ENCODE measurements around the gene ZNF407.
A peak's percentile ranks its signal among the peaks of the same experiment; 100 is the strongest.
"Not testable (repeated sequence)": the region's sequence is repeated elsewhere in the genome, so short reads cannot be mapped to it uniquely, and the experiment has no call there.

ZNF407 gene

GRCh38 chr18:74558096-74558495 lies 39.6 kb upstream of the ZNF407 start:
- no peak for TF ChIP-seq CTCF (IDR thresholded peaks at IDR 0.05; ENCODE audit: low read depth, low read length, missing control alignments)
- DNase-seq (ENCODE audit: low read depth), result no peak
- no peak overlapping the region for H3K4me3 ChIP-seq (ENCODE audit: low read depth, low read length)

GRCh38 chr18:74562131-74562730 lies 35.4 kb upstream of the ZNF407 start:
- no peak for TF ChIP-seq CTCF (IDR thresholded peaks at IDR 0.05; ENCODE audit: low read depth, low read length, missing control alignments)
- DNase-seq (ENCODE audit: low read depth), result no peak
- H3K4me3 ChIP-seq (ENCODE audit: low read depth, low read length), result no peak overlapping the region

GRCh38 chr18:74562775-74563174 lies 34.9 kb upstream of the ZNF407 start:
- no peak for TF ChIP-seq CTCF (IDR thresholded peaks at IDR 0.05; ENCODE audit: low read depth, low read length, missing control alignments)
- H3K4me3 ChIP-seq (ENCODE audit: low read depth, low read length), result no peak overlapping the region
- DNase-seq (ENCODE audit: low read depth), result no peak

- TF ChIP-seq CTCF (IDR thresholded peaks at IDR 0.05; ENCODE audit: low read depth, low read length, missing control alignments), result no peak
- no peak for DNase-seq (ENCODE audit: low read depth)
- H3K4me3 ChIP-seq (ENCODE audit: low read depth, low read length), result no peak overlapping the region
Observed at GRCh38 chr18:74563999-74564398, 33.7 kb upstream of the ZNF407 start.

GRCh38 chr18:74565164-74565563 lies 32.5 kb upstream of the ZNF407 start:
- not testable (repeated sequence) for H3K4me3 ChIP-seq (ENCODE audit: low read depth, low read length); DNase-seq (ENCODE audit: low read depth)

GRCh38 chr18:74565993-74566392 lies 31.7 kb upstream of the ZNF407 start:
- not testable (repeated sequence) for DNase-seq (ENCODE audit: low read depth)

GRCh38 chr18:74567822-74568221 lies 29.8 kb upstream of the ZNF407 start:
- DNase-seq (ENCODE audit: low read depth), result no peak
- TF ChIP-seq CTCF (IDR thresholded peaks at IDR 0.05; ENCODE audit: low read depth, low read length, missing control alignments), result peak; percentile 28
- no peak overlapping the region for H3K4me3 ChIP-seq (ENCODE audit: low read depth, low read length)

More at GRCh38 chr18:74565993-74566392, 31.7 kb upstream of the ZNF407 start:
- H3K4me3 ChIP-seq (ENCODE audit: low read depth, low read length), result not testable (repeated sequence)

- TF ChIP-seq CTCF (IDR thresholded peaks at IDR 0.05; ENCODE audit: low read depth, low read length, missing control alignments), result no peak
- no peak overlapping the region for H3K4me3 ChIP-seq (ENCODE audit: low read depth, low read length)
- DNase-seq (ENCODE audit: low read depth), result no peak
Observed at GRCh38 chr18:74569401-74569800, 28.3 kb upstream of the ZNF407 start.
